NOMO-1 (cell line): ENCODE data around the gene POLR2J.
A peak's percentile ranks its signal among the peaks of the same experiment; 100 is the strongest.
"Not testable (repeated sequence)": the region's sequence is repeated elsewhere in the genome, so short reads cannot be mapped to it uniquely, and the experiment has no call there.

Experiments
- DNase-seq, 2 experiments: peaks; one replicate each; lab custom pipeline; 2025; ENCODE audit not compliant: unreplicated experiment in 2 of 2; lab: John Stamatoyannopoulos, UW

POLR2J gene

DNA sequence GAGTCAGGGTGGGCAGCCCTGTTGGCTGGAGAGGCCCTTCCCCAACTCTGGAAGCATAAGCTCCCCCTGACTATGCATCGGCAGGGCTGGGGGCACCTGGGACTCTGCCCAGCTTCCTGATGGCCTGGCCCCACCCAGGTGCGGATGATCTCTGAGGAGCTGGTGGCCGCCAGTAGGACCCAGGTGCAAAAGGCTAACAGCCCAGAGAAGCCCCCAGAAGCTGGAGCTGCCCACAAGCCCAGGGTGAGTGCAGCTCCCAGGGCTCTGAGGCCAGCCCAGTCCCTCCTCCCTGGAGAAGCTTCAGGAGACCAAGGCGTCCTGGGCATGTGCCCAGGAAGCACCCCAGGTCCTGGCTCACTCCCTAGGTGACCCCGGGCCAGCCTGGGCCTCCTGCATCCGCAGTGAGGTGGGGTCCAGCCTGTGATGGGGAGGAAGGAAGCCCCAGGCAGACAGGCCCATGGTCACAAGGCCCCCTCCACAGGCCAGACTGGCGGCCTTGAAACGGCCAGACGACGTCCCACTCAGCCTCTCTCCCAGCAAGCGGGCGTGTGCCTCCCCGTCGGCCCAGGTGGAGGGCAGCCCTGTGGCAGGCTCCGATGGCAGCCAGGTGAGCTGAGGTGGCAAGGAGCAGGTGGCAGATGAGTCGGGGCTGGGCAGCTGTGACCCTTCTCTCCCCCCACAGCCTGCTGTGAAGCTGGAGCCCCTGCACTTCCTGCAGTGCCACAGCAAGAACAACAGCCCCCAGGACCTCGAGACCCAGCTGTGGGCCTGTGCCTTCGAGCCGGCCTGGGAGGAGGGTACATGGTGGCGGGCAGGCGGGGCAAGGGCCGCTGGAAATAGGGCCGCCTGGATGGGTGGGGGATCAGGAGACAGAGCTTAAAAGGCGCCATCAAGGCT lies 10.9 kb downstream of the POLR2J start:
- DNase-seq = no peak

DNA sequence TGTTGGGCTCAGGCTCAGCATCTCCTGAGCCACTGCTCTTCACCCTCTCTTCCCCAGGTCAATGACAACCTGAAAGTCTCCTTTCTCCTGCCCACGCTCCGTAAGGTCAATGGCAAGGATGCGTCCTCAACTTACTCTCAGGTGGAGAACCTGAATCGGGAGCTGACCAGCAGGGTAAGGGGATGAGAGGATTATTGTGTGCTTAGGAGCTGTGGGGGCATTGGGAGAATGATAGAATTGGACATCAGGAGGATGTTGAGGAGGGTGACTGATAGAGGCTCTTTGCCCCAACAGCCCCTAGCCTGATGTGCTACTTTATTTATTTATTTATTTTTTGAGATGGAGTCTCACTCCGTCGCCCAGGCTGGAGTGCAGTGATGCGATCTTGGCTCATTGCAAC lies 12.6 kb downstream of the POLR2J start:
- no peak for DNase-seq

DNA sequence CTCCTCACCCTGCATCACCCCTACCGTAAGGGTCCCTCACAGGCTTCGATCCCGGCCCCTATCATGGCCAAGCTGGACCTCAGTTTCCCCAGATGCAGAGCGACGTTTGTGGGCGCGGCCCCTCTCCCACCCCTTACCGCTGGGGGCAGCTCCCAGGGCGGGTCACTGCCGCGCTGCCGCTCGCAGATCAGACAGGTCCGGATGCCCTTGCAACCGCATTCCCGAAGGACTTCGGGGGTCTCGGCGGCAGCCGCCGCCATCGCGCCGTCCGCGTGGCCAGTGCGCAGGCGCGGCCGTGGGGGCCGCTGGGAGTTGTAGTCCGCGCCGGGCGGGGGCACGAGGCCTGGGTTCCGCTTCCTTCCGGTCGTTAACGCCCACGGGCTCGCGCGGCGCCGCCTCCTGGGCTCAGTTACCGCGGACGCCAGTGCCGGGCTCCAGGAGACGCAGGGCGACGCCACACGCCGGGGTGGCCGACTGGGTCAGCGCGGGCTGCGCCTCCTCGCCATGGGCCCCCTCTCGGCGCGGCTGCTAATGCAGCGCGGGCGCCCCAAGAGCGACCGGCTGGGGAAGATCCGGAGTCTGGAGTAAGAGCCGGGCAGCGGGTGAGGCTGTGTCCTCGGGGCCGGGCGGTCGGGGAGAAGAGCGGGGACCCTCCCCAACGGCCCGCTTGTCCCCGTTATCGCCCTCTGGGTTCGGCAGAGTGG lies 14.0 kb downstream of the POLR2J start, which contains the start of the genes ALKBH4 and LRWD1:
Gene ALKBH4 (minus strand): TSS at position 287 of the 704 bp plus-strand sequence. CDS start 27 bp downstream, at position 260.
Gene LRWD1 (plus strand): TSS at position 408 of the 704 bp plus-strand sequence. CDS start 97 bp downstream, at position 505.
- peak; percentile 52 to 77 for DNase-seq

DNA sequence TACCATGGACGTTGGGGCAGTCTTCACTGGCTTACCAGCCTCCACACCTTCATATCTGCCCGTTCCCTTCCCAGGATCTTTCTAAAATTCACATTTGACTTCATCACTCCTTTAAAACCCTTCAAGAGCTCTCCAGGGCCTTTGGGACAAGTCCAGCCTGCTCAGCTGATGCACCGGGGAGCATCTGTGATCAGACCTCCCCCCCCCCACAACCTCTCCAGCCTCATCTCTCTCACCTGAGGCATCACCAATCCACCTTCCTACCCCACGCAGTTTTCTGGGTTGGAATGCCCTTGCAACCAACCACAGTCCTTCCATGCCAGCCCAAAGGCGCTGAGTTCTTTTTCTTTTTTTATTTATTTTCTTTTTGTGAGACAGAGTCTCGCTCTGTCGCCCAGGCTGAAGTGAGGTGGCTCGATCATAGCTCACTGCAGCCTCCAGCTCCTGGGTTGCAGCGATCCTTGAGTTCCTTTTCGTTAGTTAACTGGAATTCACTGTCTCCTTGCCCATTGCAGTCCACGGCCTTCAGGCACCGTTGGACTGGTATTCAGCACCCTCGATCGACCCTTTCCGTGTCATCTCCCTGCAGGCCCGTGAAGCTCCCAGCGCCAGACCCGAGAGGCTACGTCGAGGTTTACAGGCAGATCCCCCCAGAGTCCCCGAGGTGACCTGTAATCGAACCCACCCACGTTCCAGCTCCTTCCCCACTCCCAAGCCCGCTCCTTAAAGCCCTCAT lies 14.7 kb downstream of the POLR2J start:
- DNase-seq = no peak

DNA sequence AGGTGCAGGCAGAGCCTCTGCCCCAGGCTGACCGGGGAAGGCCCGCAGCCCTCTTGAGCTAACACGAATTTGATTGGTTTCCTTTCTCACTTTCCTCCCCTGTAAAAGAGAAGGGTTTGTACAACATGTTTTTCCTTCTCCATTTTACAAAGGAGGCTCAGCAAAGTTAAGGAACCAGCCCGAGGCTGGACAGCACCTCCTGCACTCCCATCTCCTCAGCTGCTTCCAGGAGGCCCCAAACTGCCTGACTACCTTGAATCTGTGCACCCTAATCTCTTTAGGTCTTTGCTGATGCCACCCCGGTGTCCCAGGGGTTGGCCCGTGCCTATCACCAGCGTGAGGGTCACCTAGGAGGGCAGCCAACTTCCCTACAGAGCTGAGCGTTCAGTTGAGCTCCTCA lies 18.3 kb downstream of the POLR2J start:
- DNase-seq = no peak

DNA sequence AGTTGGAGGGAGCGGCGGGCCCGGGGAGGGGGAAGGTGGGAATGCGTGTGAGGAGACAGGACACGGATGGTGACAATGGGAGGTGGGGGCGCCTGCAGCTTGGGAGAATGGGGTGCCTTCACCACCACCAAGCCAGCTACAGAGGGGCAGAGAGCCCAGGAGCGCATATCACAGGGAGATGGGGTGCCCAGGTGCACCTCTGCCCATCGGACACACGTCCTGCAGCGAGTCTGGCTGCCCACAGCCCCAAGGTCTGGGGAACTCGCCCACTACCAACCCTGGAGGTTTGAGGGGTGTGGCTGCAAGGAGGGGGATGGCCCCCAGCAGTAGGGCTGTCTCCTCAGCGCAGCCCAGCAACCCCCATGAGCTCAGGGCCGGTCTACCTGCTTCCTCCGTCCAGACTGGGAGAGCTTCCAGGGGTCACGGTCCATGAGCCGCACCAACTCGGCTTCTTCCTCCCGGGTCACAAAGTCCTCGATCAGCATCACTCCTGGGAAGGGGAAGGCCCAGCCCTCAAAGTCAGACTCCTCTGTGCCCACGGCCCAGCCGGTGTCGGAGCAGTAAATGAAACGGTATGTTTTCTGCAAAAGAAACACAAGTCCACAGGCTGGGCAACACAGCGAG lies 19.4 kb downstream of the POLR2J start:
- no peak for DNase-seq

DNA sequence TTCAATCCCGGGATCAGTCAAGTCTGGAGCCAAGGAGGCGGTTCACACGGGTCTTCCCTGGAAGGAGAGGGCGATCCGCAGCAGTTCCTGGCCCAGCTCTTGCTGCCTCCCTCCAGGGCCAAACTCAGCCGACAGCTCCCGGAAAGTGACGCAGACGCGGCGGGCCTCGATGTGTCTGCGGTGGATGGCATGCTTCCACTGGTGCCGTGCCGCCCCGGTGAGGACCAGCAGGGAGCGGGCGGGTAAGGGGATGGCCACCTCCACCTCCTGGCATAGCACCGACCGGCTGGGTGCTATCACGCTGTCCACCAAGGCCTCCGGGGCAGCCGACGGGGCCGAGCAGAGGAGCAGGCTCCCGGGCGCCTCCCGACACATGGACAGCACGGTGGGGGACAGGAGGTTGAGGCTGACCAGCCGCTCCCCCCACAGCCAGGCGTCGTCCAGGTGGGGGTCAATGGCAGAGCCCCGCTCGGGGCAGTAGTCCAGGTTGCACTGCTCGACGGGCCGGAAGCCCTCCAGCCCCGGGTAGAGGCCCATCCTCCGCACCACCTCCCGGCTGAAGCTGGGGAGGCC lies 21.3 kb downstream of the POLR2J start:
- DNase-seq = no peak

DNA sequence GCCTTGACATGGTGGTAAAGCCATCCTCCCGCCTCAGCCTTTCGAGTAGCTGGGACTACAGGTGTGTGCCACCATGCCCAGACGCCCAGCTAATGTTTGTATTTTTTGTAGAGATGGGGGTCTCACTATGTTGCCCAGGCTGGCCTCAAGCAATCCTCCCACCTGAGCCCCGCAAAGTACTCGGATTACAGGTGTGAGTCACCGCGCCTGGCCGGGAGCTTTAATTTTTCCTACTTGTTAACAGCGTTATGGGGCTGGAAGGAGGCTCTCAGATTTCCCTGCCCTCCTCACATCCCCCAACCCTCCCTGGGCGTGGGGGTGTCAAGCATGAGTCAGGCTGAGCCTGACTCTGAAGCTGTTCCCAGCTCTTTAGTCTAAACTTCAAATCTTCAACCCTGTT lies 22.4 kb downstream of the POLR2J start:
- DNase-seq = no peak

DNA sequence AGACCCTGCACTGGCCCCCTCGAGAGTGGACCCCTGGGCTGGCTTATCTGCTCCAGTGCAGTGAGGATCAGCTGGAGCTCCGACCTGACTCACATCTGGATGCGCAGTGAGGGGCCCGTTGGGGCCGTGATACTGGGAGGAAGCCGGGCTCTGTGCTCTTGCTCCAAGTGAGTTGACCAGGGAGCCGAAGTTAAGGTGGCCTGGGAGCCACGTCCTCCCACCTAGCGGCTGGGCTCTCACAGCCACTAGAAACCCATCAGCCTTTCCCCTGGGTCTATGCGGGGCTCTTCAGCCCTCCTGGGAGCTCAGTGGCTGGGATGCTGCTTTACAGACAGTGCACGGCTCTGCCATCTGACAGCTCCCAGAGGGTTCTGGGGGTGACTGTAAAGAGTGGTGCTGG lies 23.1 kb downstream of the POLR2J start:
- no peak for DNase-seq

DNA sequence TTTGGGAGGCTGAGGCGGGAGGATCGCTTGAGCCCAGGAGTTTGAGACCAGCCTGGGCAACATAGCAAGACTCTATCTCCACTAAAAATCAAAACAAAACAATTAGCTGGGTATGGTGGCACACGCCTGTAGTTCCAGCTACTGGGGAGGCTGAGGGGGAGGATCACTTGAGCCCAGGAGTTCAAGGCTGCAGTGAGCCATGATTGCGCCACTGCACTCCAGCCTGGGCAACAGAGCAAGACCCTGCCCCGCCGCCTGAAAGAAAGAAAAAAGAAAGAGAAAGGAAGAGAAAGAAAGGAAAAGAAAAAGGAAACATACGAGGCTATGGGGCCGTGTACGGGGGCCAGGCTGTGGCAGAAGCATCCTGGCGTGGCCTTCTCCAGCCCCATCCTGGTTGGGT lies 23.8 kb downstream of the POLR2J start:
- not testable (repeated sequence) for DNase-seq

DNA sequence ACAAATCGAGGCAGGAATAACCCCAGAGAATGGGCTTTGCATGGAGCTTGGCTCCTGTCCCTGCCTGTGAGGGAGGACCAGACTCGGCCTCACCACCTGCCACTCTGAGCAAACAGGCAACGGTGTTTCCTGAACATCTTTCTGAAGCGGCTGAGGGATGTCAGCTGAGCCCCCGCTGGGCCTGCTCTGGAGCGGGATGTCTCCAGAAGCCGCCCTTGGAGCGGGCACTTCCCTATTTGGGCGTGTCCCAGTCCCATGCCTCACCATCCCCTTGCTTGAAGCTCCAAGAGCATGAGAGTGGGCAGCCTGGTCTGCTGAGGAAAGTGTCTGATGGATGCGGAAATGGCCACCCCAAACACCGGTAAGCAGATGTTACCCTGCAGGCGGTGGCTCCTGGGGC lies 24.3 kb downstream of the POLR2J start:
- DNase-seq = no peak

DNA sequence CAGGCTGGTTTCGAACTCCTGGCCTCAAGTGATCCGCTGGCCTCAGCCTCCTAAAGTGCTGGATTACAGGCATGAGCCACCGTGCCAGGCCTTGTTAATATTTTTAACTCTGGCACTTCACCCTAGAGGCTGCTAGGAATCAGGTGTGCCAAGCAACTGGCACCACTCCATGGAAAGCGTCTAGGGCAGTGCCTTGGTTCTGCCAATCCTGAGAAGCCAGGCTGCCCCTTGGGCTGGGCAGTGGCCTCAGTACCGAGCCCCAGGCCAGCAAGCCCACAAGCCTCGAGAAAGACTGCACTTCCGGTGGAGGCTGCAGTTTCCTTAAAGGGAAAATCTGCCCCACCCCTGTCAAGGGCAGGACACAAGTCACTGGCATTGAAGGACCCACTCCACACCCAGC lies 25.4 kb downstream of the POLR2J start:
- DNase-seq = no peak

DNA sequence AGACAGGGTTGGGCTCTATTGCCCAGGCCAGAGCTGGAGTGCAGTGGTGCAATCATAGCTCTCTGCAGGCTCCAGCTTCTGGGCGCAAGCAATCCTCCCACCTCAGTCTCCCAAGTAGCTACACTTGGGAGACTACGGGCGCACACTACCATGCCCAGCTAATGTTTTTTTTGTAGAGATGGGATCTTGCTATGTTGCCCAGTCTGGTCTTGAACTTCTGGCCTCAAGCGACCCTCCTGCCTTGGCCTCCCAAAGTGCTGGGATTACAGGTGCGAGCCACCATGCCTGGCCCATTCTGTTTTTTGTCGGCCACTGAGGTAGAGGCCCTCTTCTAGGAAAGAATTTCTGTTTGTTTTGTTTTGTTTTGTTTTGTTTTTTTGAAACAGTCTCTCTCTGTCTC lies 26.3 kb downstream of the POLR2J start:
- DNase-seq = no peak

DNA sequence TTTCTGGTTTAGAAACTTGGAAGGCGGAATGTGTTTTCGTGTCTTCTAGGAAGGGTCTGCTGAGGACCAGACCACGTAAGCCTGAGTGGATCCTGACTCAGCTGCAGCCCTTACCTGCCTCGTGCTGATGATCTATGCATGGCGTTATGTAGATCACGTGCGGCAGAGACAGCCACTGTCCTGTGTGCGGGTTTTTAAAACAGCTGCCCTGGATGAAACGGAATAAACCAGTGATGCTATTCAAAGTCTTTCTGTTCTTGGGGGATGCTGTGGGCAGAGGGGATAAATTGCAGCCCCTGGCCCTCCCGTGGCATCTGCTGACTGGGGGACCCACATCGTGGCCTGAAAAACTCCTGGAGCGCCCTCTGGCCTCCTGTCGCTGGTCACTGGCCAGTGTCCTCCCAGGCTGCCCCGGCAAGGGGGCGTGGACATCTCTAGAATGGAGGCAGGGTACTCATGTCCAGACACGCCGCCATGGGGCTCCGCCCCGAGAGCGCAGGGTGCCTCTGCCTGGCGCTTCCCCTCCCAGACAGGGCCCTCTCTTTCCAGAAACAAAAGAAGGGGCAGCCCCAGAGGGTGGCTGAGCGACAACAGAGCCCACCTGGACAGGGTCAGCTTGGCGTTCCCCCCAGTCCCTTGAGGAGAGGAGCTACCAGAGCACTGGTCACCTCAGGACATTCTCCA lies 27.2 kb downstream of the POLR2J start:
- DNase-seq = no peak

DNA sequence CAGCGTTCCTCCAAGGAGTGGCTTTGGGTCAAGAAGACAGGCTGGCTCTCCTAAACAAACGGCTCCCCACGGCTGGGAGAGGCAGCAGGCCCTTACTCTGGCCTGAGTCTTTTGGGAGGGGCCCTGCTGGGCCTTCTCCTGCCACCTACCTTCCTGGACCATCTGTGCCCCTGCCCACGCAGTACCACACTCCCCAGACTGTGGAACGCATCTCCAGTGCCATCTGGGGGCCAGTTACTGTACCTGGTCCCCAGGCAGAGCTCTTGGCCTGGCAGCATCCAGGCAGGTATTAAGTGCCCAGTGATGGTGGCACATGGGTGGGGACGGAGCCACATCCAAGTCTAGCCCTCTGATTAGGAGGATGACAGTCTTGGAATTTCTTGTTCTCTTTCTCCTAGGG lies 28.5 kb downstream of the POLR2J start:
- DNase-seq = peak in 1 of 2 experiments; percentile 5

DNA sequence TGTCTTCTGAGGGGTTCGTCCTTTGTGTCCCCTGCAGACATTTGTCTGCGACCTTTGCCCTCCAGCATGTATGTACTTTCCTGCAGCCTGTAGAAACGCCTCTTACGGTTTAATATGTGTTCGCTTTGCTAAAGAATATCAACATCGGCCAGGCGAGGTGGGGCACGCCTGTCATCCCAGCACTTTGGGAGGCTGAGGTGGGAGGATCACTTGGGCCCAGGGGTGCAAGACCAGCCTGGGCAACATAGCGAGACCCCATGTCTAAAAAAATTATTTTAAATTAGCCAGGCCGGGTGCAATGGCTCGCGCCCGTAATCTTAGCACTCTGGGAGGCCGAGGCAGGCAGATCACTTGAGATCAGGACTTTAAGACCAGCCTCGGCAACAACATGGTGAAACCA lies 29.6 kb downstream of the POLR2J start:
- no peak for DNase-seq

DNA sequence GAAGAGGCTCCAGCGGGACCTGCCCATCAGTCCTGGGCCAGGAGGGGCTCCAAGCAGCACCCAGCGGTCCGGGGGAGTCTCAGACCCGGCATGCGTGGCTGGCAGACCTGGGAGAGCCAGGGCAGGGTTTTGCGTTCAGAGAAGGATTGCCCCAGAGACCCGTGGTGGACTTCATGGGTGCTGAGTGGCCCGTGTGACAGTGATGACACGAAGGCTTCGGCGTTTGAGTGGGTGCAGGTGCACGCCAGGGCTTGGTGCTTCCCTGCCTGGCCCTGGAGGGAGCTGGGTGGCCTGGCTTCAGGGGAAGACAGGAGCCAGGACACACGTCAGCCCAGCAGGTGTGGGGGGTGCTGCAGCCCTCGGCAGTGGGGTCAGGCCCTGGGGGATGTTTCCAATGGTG lies 31.4 kb downstream of the POLR2J start:
- no peak for DNase-seq

DNA sequence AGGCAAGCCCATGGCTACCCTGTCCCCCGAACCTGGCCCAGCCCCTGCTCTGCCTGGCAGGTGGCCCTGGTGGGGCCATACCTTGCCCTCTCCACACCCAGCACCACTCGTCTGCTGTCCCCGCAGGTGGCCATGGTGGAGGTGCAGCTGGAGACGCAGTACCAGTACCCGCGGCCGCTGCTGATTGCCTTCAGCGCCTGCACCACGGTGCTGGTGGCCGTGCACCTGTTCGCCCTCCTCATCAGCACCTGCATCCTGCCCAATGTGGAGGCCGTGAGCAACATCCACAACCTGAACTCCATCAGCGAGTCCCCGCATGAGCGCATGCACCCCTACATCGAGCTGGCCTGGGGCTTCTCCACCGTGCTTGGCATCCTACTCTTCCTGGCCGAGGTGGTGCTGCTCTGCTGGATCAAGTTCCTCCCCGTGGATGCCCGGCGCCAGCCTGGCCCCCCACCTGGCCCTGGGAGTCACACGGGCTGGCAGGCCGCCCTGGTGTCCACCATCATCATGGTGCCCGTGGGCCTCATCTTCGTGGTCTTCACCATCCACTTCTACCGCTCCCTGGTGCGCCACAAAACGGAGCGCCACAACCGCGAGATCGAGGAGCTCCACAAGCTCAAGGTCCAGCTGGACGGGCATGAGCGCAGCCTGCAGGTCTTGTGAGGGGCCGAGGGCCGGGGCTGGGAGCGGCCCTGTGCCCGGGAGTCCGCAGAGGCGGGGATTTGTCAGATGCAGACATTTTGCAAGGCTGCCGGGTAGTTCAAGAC lies 32.1 kb downstream of the POLR2J start:
- DNase-seq = no peak

DNA sequence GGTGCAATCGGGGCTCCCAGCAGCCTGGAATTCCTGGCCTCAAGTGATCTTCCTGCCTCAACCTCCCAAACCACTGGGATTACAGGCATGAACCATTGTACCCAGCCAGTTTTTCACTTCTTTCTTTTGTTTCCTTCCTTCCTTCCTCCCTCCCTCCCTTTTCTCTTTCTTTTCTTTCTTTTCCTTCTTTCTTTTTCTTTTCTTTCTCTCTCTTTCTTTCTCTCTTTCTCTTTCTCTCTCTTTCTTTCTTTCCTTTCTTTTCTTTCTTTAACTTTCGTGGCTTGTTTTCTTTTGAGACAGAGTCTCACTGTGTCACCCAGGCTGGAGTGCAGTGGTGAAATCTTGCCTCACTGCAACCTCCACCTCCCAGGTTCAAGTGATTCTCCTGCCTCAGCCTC lies 33.0 kb downstream of the POLR2J start:
- no peak for DNase-seq
